Kidney (tissue), 14 donors: Measurements from ENCODE around the gene CXCR4. TPM values are rescaled to one million over a fixed set of nuclear protein-coding genes. Genes with fewer than 3 reads are reported as not detected.

Source experiments
- DNase-seq, 5 donors: peaks; one replicate each; pipeline ENCODE4 v3.0.0-alpha.2; 2013 to 2020
- FAIRE-seq: peaks from 2 replicates; lab custom pipeline; 2012; peaks lifted over from hg19 to GRCh38; lab: Jason Lieb, UNC
- H3K27ac ChIP-seq, 2 donors: one replicate each; pipeline ENCODE4 v1.7.0; 2013; ENCODE audit warnings: low read depth in 2 of 2, low read length in 2 of 2, inconsistent platforms in 1 of 2
- H3K27me3 ChIP-seq: one replicate; pipeline ENCODE4 v1.7.1; 2013; ENCODE audit warnings: low read length, inconsistent platforms; ENCODE audit not compliant: control insufficient read depth, insufficient read depth
- H3K36me3 ChIP-seq, 3 donors: one replicate each; pipeline versions ENCODE4 v1.7.0 to v1.7.1; 2013; ENCODE audit warnings: low read length in 3 of 3, control low read depth in 1 of 3, inconsistent platforms in 1 of 3; ENCODE audit not compliant: insufficient read depth in 3 of 3, control insufficient read depth in 2 of 3
- H3K4me1 ChIP-seq, 3 donors: one replicate each; pipeline versions ENCODE4 v1.7.0 to v1.7.1; 2013; ENCODE audit warnings: low read length in 3 of 3, inconsistent platforms in 1 of 3, low read depth in 1 of 3; ENCODE audit not compliant: control insufficient read depth in 2 of 3, insufficient read depth in 2 of 3
- H3K4me3 ChIP-seq, 3 donors: one replicate each; pipeline versions ENCODE4 v1.7.0 to v1.8.1; 2013; ENCODE audit warnings: low read length in 3 of 3, control low read depth in 1 of 3, inconsistent platforms in 1 of 3
- H3K9ac ChIP-seq, 3 donors: one replicate each; pipeline versions ENCODE4 v1.7.0 to v1.7.1; 2013; ENCODE audit warnings: low read length in 3 of 3, control low read depth in 1 of 3, inconsistent platforms in 1 of 3
- H3K9me3 ChIP-seq, 3 donors: one replicate each; pipeline versions ENCODE4 v1.7.0 to v1.7.1; 2013; ENCODE audit warnings: low read length in 3 of 3, control low read depth in 1 of 3, inconsistent platforms in 1 of 3; ENCODE audit not compliant: control insufficient read depth in 2 of 3, insufficient read depth in 1 of 3
- intact Hi-C: fragments of 100-400 bp; cut with DNase I; formaldehyde crosslinking; loops from one replicate; pipeline ENCODE4 v1.11.1; 2022
- polyA plus RNA-seq: library from polyadenylated mRNA; stranded (reverse); fragments of 350-450 nt; fragmentation: Illumina TruSeq; extraction: RNeasy Lipid Tissue Mini Kit (QIAGEN cat#74804); gene quantifications from one replicate; pipeline ENCODE4 v1.2.3, GENCODE V29; 2014; ENCODE audit warnings: low read depth, low replicate concordance; ENCODE audit not compliant: insufficient read depth
- total RNA-seq: library from RNA; stranded (reverse); fragmentation: NEBNext Ultra II Directional; extraction: Animal tissue kit (Norgen Biotek cat#: 25700); gene quantifications from one replicate; pipeline ENCODE4 v1.2.1, GENCODE V29; 2021
- TF ChIP-seq, protein P1 (sequence below): IDR thresholded peaks from 3 replicates; pipeline ENCODE4 v1.5.1; 2012; ENCODE audit warnings: mild to moderate bottlenecking, moderate library complexity, borderline replicate concordance; ENCODE audit not compliant: insufficient read depth; ENCODE audit errors: extremely low read depth
- donor health status: control.
- donor health status: control.
- donor health status: control.
- donor health status: control.
- donor health status: control.
- donor health status: DM: yes; HTN: yes; CAD: no.
- donor health status: Normal renal cell carcinoma (clear cell type).

CXCR4 gene
- total and polyA plus RNA-seq, 2 donors from 2014 or later, result 9.5 to 51.9 TPM

GRCh38 chr2:136112317-136113208 lies 5.4 kb downstream of the CXCR4 start:
- Histone ChIP-seq H3K36me3 (peaks cover 0 to 4% (median 2%) of the 10 kb centered on the region in 3 donors), H3K4me3 (no peak overlapping the region), H3K27ac (no peak overlapping the region), H3K9ac (no peak overlapping the region), H3K9me3 (no peaks in the 10 kb centered on the region), H3K4me1 (peaks cover 0 to 3% (median 0%) of the 10 kb centered on the region in 3 donors), H3K27me3 (peaks cover 5% of the 10 kb centered on the region)
- FAIRE-seq (no peak), DNase-seq (no peak)
- intact Hi-C loops, result no loop called here
- TF ChIP-seq, protein P1, sequence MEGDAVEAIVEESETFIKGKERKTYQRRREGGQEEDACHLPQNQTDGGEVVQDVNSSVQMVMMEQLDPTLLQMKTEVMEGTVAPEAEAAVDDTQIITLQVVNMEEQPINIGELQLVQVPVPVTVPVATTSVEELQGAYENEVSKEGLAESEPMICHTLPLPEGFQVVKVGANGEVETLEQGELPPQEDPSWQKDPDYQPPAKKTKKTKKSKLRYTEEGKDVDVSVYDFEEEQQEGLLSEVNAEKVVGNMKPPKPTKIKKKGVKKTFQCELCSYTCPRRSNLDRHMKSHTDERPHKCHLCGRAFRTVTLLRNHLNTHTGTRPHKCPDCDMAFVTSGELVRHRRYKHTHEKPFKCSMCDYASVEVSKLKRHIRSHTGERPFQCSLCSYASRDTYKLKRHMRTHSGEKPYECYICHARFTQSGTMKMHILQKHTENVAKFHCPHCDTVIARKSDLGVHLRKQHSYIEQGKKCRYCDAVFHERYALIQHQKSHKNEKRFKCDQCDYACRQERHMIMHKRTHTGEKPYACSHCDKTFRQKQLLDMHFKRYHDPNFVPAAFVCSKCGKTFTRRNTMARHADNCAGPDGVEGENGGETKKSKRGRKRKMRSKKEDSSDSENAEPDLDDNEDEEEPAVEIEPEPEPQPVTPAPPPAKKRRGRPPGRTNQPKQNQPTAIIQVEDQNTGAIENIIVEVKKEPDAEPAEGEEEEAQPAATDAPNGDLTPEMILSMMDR, result no peak

- Histone ChIP-seq H3K27ac (no peak overlapping the region), H3K36me3 (peaks cover 0 to 4% (median 2%) of the 10 kb centered on the region in 3 donors), H3K9ac (no peak overlapping the region), H3K4me3 (no peak overlapping the region), H3K9me3 (no peaks in the 10 kb centered on the region), H3K27me3 (peaks cover 5% of the 10 kb centered on the region), H3K4me1 (no peaks in the 10 kb centered on the region)
- DNase-seq, result no peak
- intact Hi-C loops, result no loop called here
- no peak for FAIRE-seq
- TF ChIP-seq, protein P1, result no peak
Observed at GRCh38 chr2:136111711-136112110, 6.2 kb downstream of the CXCR4 start.

- intact Hi-C loops, result no loop called here
- Histone ChIP-seq H3K27ac (no peak overlapping the region), H3K9ac (no peak overlapping the region), H3K27me3 (peaks cover 5% of the 10 kb centered on the region), H3K4me3 (no peak overlapping the region), H3K9me3 (no peaks in the 10 kb centered on the region), H3K36me3 (peaks cover 0 to 4% (median 2%) of the 10 kb centered on the region in 3 donors), H3K4me1 (no peaks in the 10 kb centered on the region)
- TF ChIP-seq, protein P1, result no peak
- FAIRE-seq (no peak), DNase-seq (no peak)
Observed at GRCh38 chr2:136110526-136110925, 7.4 kb downstream of the CXCR4 start.
